ENCODE data around the gene SENP5.

GRCh38 chr3:196918968-196919367, 51.2 kb downstream of the SENP5 start:
- TF ChIP-seq TAF1 (IDR thresholded peaks at IDR 0.05; ENCODE audit: borderline replicate concordance, insufficient read depth, low read length), result no peak
- no peak for TF ChIP-seq SIN3A (IDR thresholded peaks at IDR 0.05; ENCODE audit: borderline replicate concordance, insufficient read depth, low read length)
- no peak for TF ChIP-seq FOXP2 (optimal IDR thresholded peaks at IDR 0.05; ENCODE audit: borderline replicate concordance, extremely low read depth, extremely low read length, insufficient read depth)
